DOHH2 (cell line): Measurements from ENCODE around the gene KLK3.

Experiments
- H3F3A ChIP-seq: fragments of 200-600 bp; sonication (generic), shearing (Covaris generic); 2 replicates; pipeline ENCODE4 v1.6.0; 2016; ENCODE audit warnings: antibody characterized with exemption, mild to moderate bottlenecking; ENCODE audit not compliant: control insufficient read depth, insufficient read depth
- H3K27ac ChIP-seq: fragments of 200-600 bp; sonication (generic); 2 replicates; pipeline ENCODE4 v1.5.1; 2014; ENCODE audit warnings: low read depth, mild to moderate bottlenecking, low read length, moderate library complexity
- H3K27me3 ChIP-seq: fragments of 200-600 bp; sonication (generic); 2 replicates; pipeline ENCODE4 v1.6.1; 2014; ENCODE audit warnings: mild to moderate bottlenecking, low read length, mixed read lengths; ENCODE audit not compliant: control insufficient read depth
- H3K36me3 ChIP-seq: fragments of 200-600 bp; sonication (generic); 2 replicates; pipeline ENCODE4 v1.6.1; 2014; ENCODE audit warnings: mild to moderate bottlenecking, low read length, moderate library complexity, mixed read lengths; ENCODE audit not compliant: control insufficient read depth
- H3K4me1 ChIP-seq: fragments of 200-600 bp; sonication (generic); 2 replicates; pipeline ENCODE4 v1.6.1; 2014; ENCODE audit warnings: mild to moderate bottlenecking, low read length, mixed read lengths; ENCODE audit not compliant: control insufficient read depth
- H3K4me2 ChIP-seq: fragments of 200-600 bp; sonication (generic); 2 replicates; pipeline ENCODE4 v1.6.0; 2014; ENCODE audit warnings: mild to moderate bottlenecking, low read length, moderate library complexity
- H3K4me3 ChIP-seq: fragments of 200-600 bp; sonication (generic); 2 replicates; pipeline ENCODE4 v1.5.1; 2014; ENCODE audit warnings: mild to moderate bottlenecking, low read length, mixed read lengths
- H3K79me2 ChIP-seq: fragments of 200-600 bp; sonication (generic); 2 replicates; pipeline ENCODE4 v1.6.1; 2014; ENCODE audit warnings: mild to moderate bottlenecking, low read length, mixed read lengths; ENCODE audit not compliant: control insufficient read depth
- H3K9me2 ChIP-seq: fragments of 200-600 bp; sonication (generic); replicated peaks from 2 replicates; pipeline ENCODE4 v1.6.1; 2014; ENCODE audit warnings: mild to moderate bottlenecking, low read length, mixed read lengths; ENCODE audit not compliant: control insufficient read depth
- H3K9me3 ChIP-seq: fragments of 200-600 bp; sonication (generic); 2 replicates; pipeline ENCODE4 v1.6.1; 2014; ENCODE audit warnings: antibody characterized with exemption, low read length, mixed read lengths; ENCODE audit not compliant: control insufficient read depth, insufficient read depth
- H4K20me1 ChIP-seq: fragments of 200-600 bp; sonication (generic); 2 replicates; pipeline ENCODE4 v1.6.0; 2014; ENCODE audit warnings: low read depth, mild to moderate bottlenecking, antibody characterized with exemption, low read length, moderate library complexity; ENCODE audit not compliant: control insufficient read depth, insufficient read depth
- CTCF ChIP-seq: fragments of 200-600 bp; sonication (generic); IDR thresholded peaks from one replicate; pipeline ENCODE4 v1.5.1; 2014; ENCODE audit warnings: antibody characterized with exemption, mild to moderate bottlenecking, low read depth, low read length; ENCODE audit not compliant: poor library complexity, severe bottlenecking
- EZH2phosphoT487 ChIP-seq: fragments of 200-600 bp; sonication (generic); IDR thresholded peaks from 2 replicates; pipeline ENCODE4 v1.6.1; 2017; ENCODE audit warnings: borderline replicate concordance, mild to moderate bottlenecking, antibody characterized with exemption, low read length, moderate library complexity, mixed read lengths

Gene KLK3

GRCh38 chr19:50832666-50833065 lies 22.0 kb upstream of the KLK3 start:
- H3K9me3 ChIP-seq, result no peaks in the 10 kb centered on the region
- no peak overlapping the region for H3K4me3 ChIP-seq
- no peak overlapping the region for H3K4me2 ChIP-seq
- peaks cover 13% of the 10 kb centered on the region for H3K4me1 ChIP-seq
- H3K27ac ChIP-seq, result no peak overlapping the region
- no peaks in the 10 kb centered on the region for H3K79me2 ChIP-seq
- no peaks in the 10 kb centered on the region for H3K36me3 ChIP-seq
- H3F3A ChIP-seq, result no peaks in the 10 kb centered on the region
- peaks cover 26% of the 10 kb centered on the region for H3K27me3 ChIP-seq
- H3K9me2 ChIP-seq, result no peaks in the 10 kb centered on the region
- H4K20me1 ChIP-seq, result no peaks in the 10 kb centered on the region
- TF ChIP-seq EZH2phosphoT487, result no peak

- H3K27ac ChIP-seq, result no peak within 1 kb of the TSS
- peaks cover 13% of the 10 kb centered on the region for H3K4me1 ChIP-seq
- TF ChIP-seq EZH2phosphoT487 (no peak), CTCF (no peak)
- no peaks in the 10 kb centered on the region for H3K79me2 ChIP-seq
- peaks cover 26% of the 10 kb centered on the region for H3K27me3 ChIP-seq
- no peaks in the 10 kb centered on the region for H3K9me2 ChIP-seq
- H3K9me3 ChIP-seq, result no peaks in the 10 kb centered on the region
- no peaks in the 10 kb centered on the region for H4K20me1 ChIP-seq
- no peaks in the 10 kb centered on the region for H3F3A ChIP-seq
- no peak within 1 kb of the TSS for H3K4me2 ChIP-seq
- H3K4me3 ChIP-seq, result no peak within 1 kb of the TSS
- H3K36me3 ChIP-seq, result no peaks in the 10 kb centered on the region
Measured at GRCh38 chr19:50833117-50833801, 21.5 kb upstream of the KLK3 start, which contains the start of gene KLK15. KLK15 (minus strand) TSS chr19:50833574; CDS start chr19:50831492, 2,082 bp downstream.

- H3K4me1 ChIP-seq, result peaks cover 13% of the 10 kb centered on the region
- H3K4me2 ChIP-seq, result no peak overlapping the region
- no peak overlapping the region for H3K27ac ChIP-seq
- no peaks in the 10 kb centered on the region for H4K20me1 ChIP-seq
- TF ChIP-seq EZH2phosphoT487 (no peak), CTCF (no peak)
- no peaks in the 10 kb centered on the region for H3K79me2 ChIP-seq
- H3K27me3 ChIP-seq, result peaks cover 26% of the 10 kb centered on the region
- H3K4me3 ChIP-seq, result no peak overlapping the region
- H3F3A ChIP-seq, result no peaks in the 10 kb centered on the region
- no peaks in the 10 kb centered on the region for H3K36me3 ChIP-seq
- H3K9me2 ChIP-seq, result no peaks in the 10 kb centered on the region
- no peaks in the 10 kb centered on the region for H3K9me3 ChIP-seq
Measured at GRCh38 chr19:50833802-50834167, 20.9 kb upstream of the KLK3 start.

GRCh38 chr19:50835103-50835784 lies 19.5 kb upstream of the KLK3 start:
- H3K4me3 ChIP-seq, result peak overlapping the region; percentile 77
- H3K27ac ChIP-seq, result no peak overlapping the region
- peak overlapping the region; percentile 71 for H3K4me2 ChIP-seq
- H3K79me2 ChIP-seq, result no peaks in the 10 kb centered on the region
- H3K36me3 ChIP-seq, result no peaks in the 10 kb centered on the region
- H3K27me3 ChIP-seq, result peaks cover 26% of the 10 kb centered on the region
- TF ChIP-seq CTCF (no peak), EZH2phosphoT487 (no peak)
- H4K20me1 ChIP-seq, result no peaks in the 10 kb centered on the region
- H3K4me1 ChIP-seq, result peaks cover 13% of the 10 kb centered on the region
- no peaks in the 10 kb centered on the region for H3K9me2 ChIP-seq
- no peaks in the 10 kb centered on the region for H3F3A ChIP-seq
- no peaks in the 10 kb centered on the region for H3K9me3 ChIP-seq
